RWPE1 (cell line): Measurements from ENCODE around the gene ACACB.

Source experiments
- CTCF ChIA-PET: fragments of 350-600 bp; sonication (Branson Sonifier 250); formaldehyde crosslinking; extraction: SDS; loops from one replicate; lab custom pipeline; 2021; lab: Yijun Ruan, JAX
- POLR2A ChIA-PET: fragments of 400-600 bp; formaldehyde crosslinking; extraction: SDS; loops from one replicate; lab custom pipeline; 2020; ENCODE audit warnings: antibody characterized with exemption; ENCODE audit not compliant: low non-redundant PET; lab: Yijun Ruan, JAX
- DNase-seq: peaks from one replicate; pipeline ENCODE4 v3.0.0; 2012; ENCODE audit warnings: low spot score
- H3K27ac ChIP-seq: fragments of 450-650 bp; 2 replicates; pipeline ENCODE4 v1.5.1; 2017
- TF ChIP-seq, protein P1 (sequence below): fragments of 450-650 bp; conservative IDR thresholded peaks from 2 replicates; pipeline ENCODE4 v1.5.1; 2017; ENCODE audit warnings: low read depth, mild to moderate bottlenecking

The ACACB gene

DNA sequence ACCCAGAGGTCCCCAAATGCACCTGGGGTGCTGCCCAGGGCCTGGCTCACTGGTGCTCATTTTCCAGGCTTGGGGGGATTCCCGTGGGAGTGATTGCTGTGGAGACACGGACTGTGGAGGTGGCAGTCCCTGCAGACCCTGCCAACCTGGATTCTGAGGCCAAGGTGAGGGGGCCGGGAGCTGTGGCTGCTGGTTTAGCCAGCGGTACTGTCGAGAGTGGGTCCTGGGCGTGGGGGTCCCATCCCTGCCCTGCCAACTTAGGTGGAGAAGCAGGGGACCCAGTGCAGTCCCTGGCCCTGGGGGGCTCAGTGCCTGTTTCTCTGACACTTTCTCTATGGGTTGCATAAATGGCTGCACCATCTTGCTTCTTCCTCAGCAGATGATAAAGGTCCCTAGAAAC, 141.8 kb downstream of the ACACB start:
- CTCF ChIA-PET, result interaction anchor here (2.0 kb wide), 1 partner anchor 136 kb away, joined by 5 read pairs; no protein-coding TSS in a partner anchor
- TF ChIP-seq, protein P1, sequence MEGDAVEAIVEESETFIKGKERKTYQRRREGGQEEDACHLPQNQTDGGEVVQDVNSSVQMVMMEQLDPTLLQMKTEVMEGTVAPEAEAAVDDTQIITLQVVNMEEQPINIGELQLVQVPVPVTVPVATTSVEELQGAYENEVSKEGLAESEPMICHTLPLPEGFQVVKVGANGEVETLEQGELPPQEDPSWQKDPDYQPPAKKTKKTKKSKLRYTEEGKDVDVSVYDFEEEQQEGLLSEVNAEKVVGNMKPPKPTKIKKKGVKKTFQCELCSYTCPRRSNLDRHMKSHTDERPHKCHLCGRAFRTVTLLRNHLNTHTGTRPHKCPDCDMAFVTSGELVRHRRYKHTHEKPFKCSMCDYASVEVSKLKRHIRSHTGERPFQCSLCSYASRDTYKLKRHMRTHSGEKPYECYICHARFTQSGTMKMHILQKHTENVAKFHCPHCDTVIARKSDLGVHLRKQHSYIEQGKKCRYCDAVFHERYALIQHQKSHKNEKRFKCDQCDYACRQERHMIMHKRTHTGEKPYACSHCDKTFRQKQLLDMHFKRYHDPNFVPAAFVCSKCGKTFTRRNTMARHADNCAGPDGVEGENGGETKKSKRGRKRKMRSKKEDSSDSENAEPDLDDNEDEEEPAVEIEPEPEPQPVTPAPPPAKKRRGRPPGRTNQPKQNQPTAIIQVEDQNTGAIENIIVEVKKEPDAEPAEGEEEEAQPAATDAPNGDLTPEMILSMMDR, result no peak
- no peak overlapping the region for H3K27ac ChIP-seq
- no peak for DNase-seq
- POLR2A ChIA-PET, result no interaction called here

DNA sequence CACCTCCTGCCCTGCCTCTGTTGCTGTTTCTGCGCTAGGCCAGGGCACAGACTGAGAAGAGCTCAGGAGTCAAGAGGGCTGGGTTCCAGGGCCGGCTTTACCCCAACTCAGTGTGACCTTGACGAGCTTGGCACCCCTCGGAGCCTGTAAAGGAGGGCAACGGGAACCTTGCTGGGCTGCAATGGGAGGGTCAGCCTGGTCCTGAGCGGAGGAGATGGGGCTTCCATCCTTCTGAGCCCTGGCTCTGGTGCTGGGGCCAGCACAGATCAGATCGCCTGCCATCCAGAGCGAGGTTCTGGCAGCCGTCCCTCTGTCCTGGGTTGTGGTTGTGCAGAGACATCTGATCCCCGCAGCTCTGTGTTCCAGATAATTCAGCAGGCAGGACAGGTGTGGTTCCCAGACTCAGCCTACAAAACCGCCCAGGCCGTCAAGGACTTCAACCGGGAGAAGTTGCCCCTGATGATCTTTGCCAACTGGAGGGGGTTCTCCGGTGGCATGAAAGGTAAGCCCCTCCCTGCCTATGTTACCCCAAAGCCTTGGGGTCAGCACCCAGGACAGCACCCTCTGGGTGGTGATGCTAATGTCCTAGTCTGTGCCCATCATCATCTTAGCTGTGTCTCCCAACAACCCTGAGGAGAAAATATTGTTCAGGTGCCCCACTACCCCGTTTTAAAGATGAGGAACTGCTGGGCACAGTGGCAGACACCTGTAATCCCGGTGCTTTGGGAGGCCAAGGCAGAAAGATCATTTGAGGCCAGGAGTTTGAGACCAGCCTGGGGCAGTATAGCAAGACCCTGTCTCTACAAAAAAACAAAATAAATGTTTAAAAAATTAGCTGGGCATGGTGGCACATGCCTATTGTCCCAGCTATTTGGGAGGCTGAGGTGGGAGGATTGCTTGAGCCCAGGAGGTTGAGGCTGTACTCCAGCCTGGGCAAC, 142.5 kb downstream of the ACACB start:
- no peak for DNase-seq
- TF ChIP-seq, protein P1, result no peak
- H3K27ac ChIP-seq, result no peak overlapping the region
- POLR2A ChIA-PET, result no interaction called here
- CTCF ChIA-PET, result interaction anchor here (2.0 kb wide), 1 partner anchor 135 kb away, joined by 5 read pairs; no protein-coding TSS in a partner anchor

DNA sequence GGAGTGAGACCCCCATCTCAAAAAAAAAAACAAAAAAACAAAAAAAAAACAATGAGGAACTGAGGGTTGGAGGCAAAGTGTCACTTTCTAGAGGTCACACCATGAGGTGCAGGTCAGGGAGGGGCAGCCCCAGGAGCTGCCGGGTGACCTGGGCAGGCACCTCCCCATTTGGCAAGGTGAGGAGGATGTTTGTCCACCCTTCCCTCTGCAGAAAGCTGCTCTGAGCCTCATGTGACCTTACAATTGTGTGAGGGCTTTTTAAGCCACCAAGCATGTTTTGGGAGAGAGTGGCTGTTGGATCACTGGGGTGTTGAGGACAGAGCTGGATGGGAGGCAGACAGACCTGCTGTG, 143.1 kb downstream of the ACACB start:
- ChIA-PET CTCF (interaction anchor here (2.0 kb wide), 1 partner anchor 134 kb away, joined by 5 read pairs; no protein-coding TSS in a partner anchor), POLR2A (no interaction called here)
- DNase-seq, result no peak
- TF ChIP-seq, protein P1, result no peak
- no peak overlapping the region for H3K27ac ChIP-seq

DNA sequence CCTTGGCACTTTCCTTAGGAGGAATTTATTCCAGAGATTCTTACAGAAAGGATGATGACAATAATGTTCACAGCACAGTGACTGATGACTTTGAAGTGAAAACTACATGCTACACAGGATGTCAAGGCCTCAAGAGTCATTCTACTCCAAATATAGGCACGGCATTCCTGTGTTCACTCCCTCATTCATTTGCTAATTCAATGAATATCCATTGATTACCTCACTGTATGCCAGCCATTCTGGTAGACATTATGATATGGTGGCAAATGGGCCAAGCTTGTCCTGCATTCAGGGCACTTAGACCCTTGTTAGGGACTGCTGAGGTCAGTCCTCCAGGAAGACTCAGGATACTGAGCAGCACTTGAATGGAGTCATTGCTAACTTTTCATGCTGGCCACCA, 144.7 kb downstream of the ACACB start:
- ChIA-PET POLR2A (no interaction called here), CTCF (no interaction called here)
- TF ChIP-seq, protein P1, result no peak
- no peak overlapping the region for H3K27ac ChIP-seq
- no peak for DNase-seq

DNA sequence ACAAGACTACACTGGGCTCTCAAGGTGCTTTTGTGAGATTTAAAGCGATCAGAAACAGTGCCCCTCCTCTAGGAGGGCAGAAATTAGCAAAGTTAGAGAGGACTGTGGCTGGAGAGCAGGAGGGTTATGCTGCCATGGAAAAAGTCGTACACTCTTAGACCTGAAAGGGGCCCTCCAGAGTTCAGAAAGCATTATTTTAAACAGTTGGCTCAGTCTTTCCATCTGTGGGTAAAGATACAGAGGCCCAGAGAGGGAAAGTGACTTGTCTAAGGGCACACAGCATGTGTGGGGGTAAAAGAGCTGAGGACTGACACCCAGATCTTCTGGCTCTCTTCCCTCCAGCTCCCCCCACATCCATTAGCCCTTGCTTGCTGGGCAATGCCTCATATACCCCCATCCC, 145.6 kb downstream of the ACACB start:
- ChIA-PET POLR2A (no interaction called here), CTCF (interaction anchor here (1.2 to 3.9 kb wide), 3 partner anchors 123 to 132 kb away, joined by 4 to 33 read pairs (median 23); no protein-coding TSS in a partner anchor)
- no peak overlapping the region for H3K27ac ChIP-seq
- DNase-seq, result no peak
- TF ChIP-seq, protein P1, result no peak

DNA sequence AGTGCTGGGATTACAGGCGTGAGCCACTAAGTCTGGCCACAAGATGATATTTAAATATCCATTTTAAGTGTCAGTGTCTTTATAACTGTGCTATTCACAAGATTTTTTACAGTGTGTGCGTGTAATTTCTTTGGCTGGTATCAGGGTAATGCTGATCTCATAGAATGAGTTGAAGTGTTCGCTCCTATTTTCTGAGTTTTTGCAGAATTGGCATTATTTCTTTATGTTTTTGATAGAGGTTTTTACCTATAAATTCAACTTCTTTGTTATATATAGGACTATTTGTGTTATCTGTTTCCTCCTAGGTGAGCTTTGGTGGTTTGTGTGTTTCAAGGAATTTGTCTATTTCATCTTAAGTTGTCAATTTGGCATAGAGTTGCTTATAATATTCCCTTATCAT, 147.1 kb downstream of the ACACB start:
- ChIA-PET CTCF (interaction anchor here (0.5 to 3.9 kb wide), 18 partner anchors 9 to 1821 kb away, joined by 3 to 33 read pairs (median 5); no protein-coding TSS in a partner anchor), POLR2A (no interaction called here)
- H3K27ac ChIP-seq, result no peak overlapping the region
- DNase-seq, result no peak
- TF ChIP-seq, protein P1, result no peak
